IMR-90 (cell line): ENCODE results near the gene EFCAB10. TPM values are rescaled to one million over a fixed set of nuclear protein-coding genes. Genes with fewer than 3 reads are reported as not detected.

Experiments
- ATAC-seq: fragments of 200-7000 bp; cut with Tn5 transposase; 2 replicates; pipeline ENCODE4 v1.9.1; 2020; ENCODE audit warnings: low read depth, mild to moderate bottlenecking, moderate library complexity
- BruUV-seq: library from RNA; stranded (reverse); fragments of 400-500 nt; replicated peaks from 2 replicates; lab custom pipeline; 2021; lab: Mats Ljungman, UMichigan
- CTCF ChIA-PET: fragments of 300-600 bp; formaldehyde crosslinking; extraction: SDS; loops from one replicate; lab custom pipeline; 2021; ENCODE audit warnings: antibody characterized with exemption; lab: Yijun Ruan, JAX
- POLR2A ChIA-PET: fragments of 300-600 bp; sonication (Branson Sonifier 250); formaldehyde crosslinking; loops from one replicate; lab custom pipeline; 2022; ENCODE audit warnings: antibody characterized with exemption; ENCODE audit not compliant: unreplicated experiment; lab: Charles Lee
- DNase-seq: peaks from one replicate; pipeline ENCODE4 v3.0.0; 2013
- H2AFZ ChIP-seq: replicated peaks from 2 replicates; pipeline ENCODE3; 2013; ENCODE audit warnings: low read length, mild to moderate bottlenecking; ENCODE audit not compliant: poor library complexity
- H2AK5ac ChIP-seq: 2 replicates; pipeline ENCODE4 v1.6.1; 2013; ENCODE audit warnings: low read depth, low read length, inconsistent platforms
- H2AK9ac ChIP-seq: replicated peaks from 2 replicates; pipeline ENCODE3; 2013; ENCODE audit warnings: mild to moderate bottlenecking, low read depth, low read length, moderate library complexity; ENCODE audit not compliant: poor library complexity
- H2BK120ac ChIP-seq: 2 replicates; pipeline ENCODE4 v1.6.1; 2013; ENCODE audit warnings: low read depth, low read length, inconsistent platforms
- H2BK15ac ChIP-seq: 3 replicates; pipeline ENCODE4 v1.6.1; 2013; ENCODE audit warnings: low read depth, low read length, inconsistent platforms
- H2BK20ac ChIP-seq: 2 replicates; pipeline ENCODE4 v1.6.1; 2013; ENCODE audit warnings: low read depth, mild to moderate bottlenecking, inconsistent platforms, low read length, moderate library complexity
- H2BK5ac ChIP-seq: 2 replicates; pipeline ENCODE4 v1.6.1; 2013; ENCODE audit warnings: mild to moderate bottlenecking, low read depth, low read length, inconsistent platforms; ENCODE audit not compliant: poor library complexity, severe bottlenecking
- H3K14ac ChIP-seq: replicated peaks from 2 replicates; pipeline ENCODE4 v1.6.1; 2013; ENCODE audit warnings: low read depth, low read length, inconsistent platforms
- H3K18ac ChIP-seq: 2 replicates; pipeline ENCODE4 v1.6.1; 2013; ENCODE audit warnings: low read depth, low read length, control low read depth
- H3K23ac ChIP-seq: 2 replicates; pipeline ENCODE4 v1.6.1; 2013; ENCODE audit warnings: low read depth, low read length, inconsistent platforms
- H3K27ac ChIP-seq: 2 replicates; pipeline ENCODE4 v1.5.1; 2013; ENCODE audit warnings: mild to moderate bottlenecking, control low read depth, low read length; ENCODE audit not compliant: insufficient read depth
- H3K27me3 ChIP-seq: 2 replicates; pipeline ENCODE4 v1.6.1; 2013; ENCODE audit warnings: low read length; ENCODE audit not compliant: control insufficient read depth, insufficient read depth
- H3K36me3 ChIP-seq: 2 replicates; pipeline ENCODE4 v1.6.1; 2013; ENCODE audit warnings: low read length, mixed read lengths; ENCODE audit not compliant: control insufficient read depth, insufficient read depth
- H3K4ac ChIP-seq: 2 replicates; pipeline ENCODE4 v1.6.1; 2013; ENCODE audit warnings: low read depth, low read length, inconsistent platforms
- H3K4me1 ChIP-seq: 2 replicates; pipeline ENCODE4 v1.6.1; 2013; ENCODE audit warnings: low read length, mixed read lengths; ENCODE audit not compliant: control insufficient read depth, insufficient read depth
- H3K4me2 ChIP-seq: 2 replicates; pipeline ENCODE4 v1.6.1; 2013; ENCODE audit warnings: low read depth, mild to moderate bottlenecking, control low read depth, low read length, moderate library complexity
- H3K4me3 ChIP-seq: 2 replicates; pipeline ENCODE4 v1.5.1; 2013; ENCODE audit warnings: low read depth, mild to moderate bottlenecking, control low read depth, low read length, moderate library complexity; ENCODE audit not compliant: insufficient read depth
- H3K56ac ChIP-seq: 2 replicates; pipeline ENCODE4 v1.6.1; 2013; ENCODE audit warnings: low read length, inconsistent platforms; ENCODE audit not compliant: insufficient read depth; ENCODE audit errors: extremely low read depth
- H3K79me1 ChIP-seq, 2 experiments: 2 replicates each; pipeline ENCODE4 v1.6.1; 2013; ENCODE audit warnings: low read length in 2 of 2, inconsistent platforms in 1 of 2, low read depth in 1 of 2
- H3K9ac ChIP-seq: 2 replicates; pipeline ENCODE4 v1.6.1; 2013; ENCODE audit warnings: low read depth, low read length, control low read depth
- H3K9me1 ChIP-seq: 2 replicates; pipeline ENCODE4 v1.6.1; 2013; ENCODE audit warnings: low read length, inconsistent platforms; ENCODE audit not compliant: insufficient read depth
- H3K9me3 ChIP-seq: 2 replicates; pipeline ENCODE4 v1.6.1; 2013; ENCODE audit warnings: low read length; ENCODE audit not compliant: control insufficient read depth, insufficient read depth
- H4K20me1 ChIP-seq: 2 replicates; pipeline ENCODE4 v1.6.1; 2013; ENCODE audit warnings: low read length, inconsistent platforms; ENCODE audit not compliant: insufficient read depth
- H4K5ac ChIP-seq: 2 replicates; pipeline ENCODE4 v1.6.1; 2013; ENCODE audit warnings: mild to moderate bottlenecking, low read depth, low read length, control low read depth
- H4K8ac ChIP-seq, 2 experiments: 2 replicates each; pipeline ENCODE4 v1.6.1; 2013; ENCODE audit warnings: low read depth in 2 of 2, low read length in 2 of 2, control low read depth in 1 of 2, inconsistent platforms in 1 of 2
- H4K91ac ChIP-seq: 2 replicates; pipeline ENCODE4 v1.6.1; 2013; ENCODE audit warnings: low read depth, low read length, inconsistent platforms; ENCODE audit not compliant: insufficient read depth
- BHLHE40 ChIP-seq: fragments of 150-350 bp; IDR thresholded peaks from 2 replicates; pipeline ENCODE4 v1.6.1; 2016; ENCODE audit warnings: mild to moderate bottlenecking, low read depth, low read length
- MAZ ChIP-seq: IDR thresholded peaks from 2 replicates; pipeline ENCODE4 v1.6.1; 2012; ENCODE audit warnings: low read depth, mild to moderate bottlenecking, low read length, improper control_type of control experiment, moderate library complexity, borderline replicate concordance
- MXI1 ChIP-seq: IDR thresholded peaks from 2 replicates; pipeline ENCODE4 v1.6.1; 2012; ENCODE audit warnings: low read depth, mild to moderate bottlenecking, low read length, moderate library complexity, borderline replicate concordance
- NFE2L2 ChIP-seq: fragments of 150-350 bp; IDR thresholded peaks from 2 replicates; pipeline ENCODE4 v1.6.1; 2016; ENCODE audit warnings: low read depth, mild to moderate bottlenecking, low read length
- POLR2A ChIP-seq: IDR thresholded peaks from 2 replicates; pipeline ENCODE4 v1.6.1; 2012; ENCODE audit warnings: mild to moderate bottlenecking, low read depth, low read length
- SMC3 ChIP-seq: fragments of 150-350 bp; IDR thresholded peaks from 2 replicates; pipeline ENCODE4 v1.6.1; 2016; ENCODE audit warnings: low read depth, mild to moderate bottlenecking, antibody characterized with exemption, low read length, moderate library complexity
- WGBS, 2 experiments: methylation state at CpG; one replicate each; pipeline versions ENCODE4 v1.1.5 to v1.1.7; 2013; ENCODE audit warnings: missing lambda C conversion rate in 2 of 2; ENCODE audit not compliant: insufficient read length in 1 of 2; ENCODE audit errors: extremely low coverage in 2 of 2; 5-methylcytosine and 5-hydroxymethylcytosine counted together
- dilution Hi-C: fragments of 300-500 bp; cut with HindIII; formaldehyde crosslinking; loops from one replicate; pipeline ENCODE4 v1.14.3; 2018; ENCODE audit warnings: low sequenced_read_pairs; ENCODE audit not compliant: unreplicated experiment
- in situ Hi-C: fragments of 300-500 bp; cut with MboI; formaldehyde crosslinking; loops from 3 replicates; pipeline ENCODE4 v1.14.3; 2019; ENCODE audit warnings: low sequenced_read_pairs, inconsistent platforms, mixed read lengths
- intact Hi-C: fragments of 100-400 bp; cut with micrococcal nuclease; formaldehyde crosslinking; loops from 2 replicates; pipeline ENCODE4 v1.10.0; 2022
- polyA plus RNA-seq, 3 experiments: library from polyadenylated mRNA; depleted of rRNA; stranded (reverse); fragments of >200 nt; gene quantifications; 2 replicates each; pipeline ENCODE4 v1.2.3, GENCODE V29; 2012; ENCODE audit warnings: low replicate concordance in 1 of 3
- total RNA-seq: library from RNA; depleted of rRNA; stranded (reverse); fragments of >200 nt; gene quantifications from 2 replicates; pipeline ENCODE4 v1.2.3, GENCODE V29; 2012
- TF ChIP-seq, protein P1 (sequence below): fragments of 150-350 bp; IDR thresholded peaks from 2 replicates; pipeline ENCODE4 v1.6.1; 2017; ENCODE audit warnings: mild to moderate bottlenecking, antibody characterized with exemption, low read length, low read depth
- TF ChIP-seq, protein P2 (sequence below): conservative IDR thresholded peaks from 2 replicates; pipeline ENCODE4 v1.5.1; 2012; ENCODE audit warnings: mild to moderate bottlenecking, low read depth, low read length, improper control_type of control experiment
- TF ChIP-seq, protein P3 (sequence below): fragments of 150-350 bp; IDR thresholded peaks from 2 replicates; pipeline ENCODE4 v1.6.1; 2016; ENCODE audit warnings: low read depth, mild to moderate bottlenecking, low read length, moderate library complexity, borderline replicate concordance

EFCAB10 gene
- total and polyA plus RNA-seq, 2 of the 4 experiments (the other 2 are of a cell fraction) = not detected

DNA sequence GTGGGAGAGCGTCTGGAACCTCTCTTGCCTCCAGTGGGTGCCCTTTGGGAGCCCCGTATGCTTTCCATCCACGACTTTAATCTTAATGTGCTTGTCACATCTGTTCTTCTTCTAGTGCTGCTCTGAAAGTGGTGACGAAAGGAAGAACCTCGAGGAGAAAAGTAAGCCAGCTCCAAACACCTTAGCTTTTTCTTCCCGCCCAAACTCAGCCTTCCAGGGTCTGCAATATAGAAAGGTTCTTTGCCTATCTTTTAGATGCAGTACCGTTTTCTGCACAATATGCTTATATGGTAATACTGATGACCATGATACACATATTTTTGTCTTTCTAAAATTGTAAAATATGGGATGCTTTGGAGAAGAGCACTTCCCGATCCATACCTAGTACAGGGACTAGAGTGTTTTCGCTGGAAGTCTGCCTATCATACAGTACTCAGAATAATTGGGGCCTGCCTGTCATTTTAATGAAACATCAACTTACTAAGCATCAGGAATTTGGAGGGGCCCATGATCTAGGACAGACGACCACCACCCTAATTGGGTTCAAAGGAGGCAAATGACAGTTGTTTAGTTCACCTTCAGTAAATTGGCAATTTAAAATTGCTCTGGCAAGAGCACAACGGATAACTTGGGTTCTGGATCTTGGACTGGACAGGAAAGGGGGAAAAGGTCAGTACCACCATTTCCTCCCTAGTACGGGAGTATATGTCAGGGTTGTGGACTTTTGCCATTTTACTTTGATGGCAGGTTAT lies 48.4 kb downstream of the EFCAB10 start:
- no peaks in the 10 kb centered on the region for H3K27me3 ChIP-seq
- peaks cover 13 to 34% of the 10 kb centered on the region in 2 experiments for H3K79me1 ChIP-seq
- BruUV-seq = TSS peak; percentile 57
- ChIA-PET POLR2A (no interaction called here), CTCF (no interaction called here)
- H3K9me1 ChIP-seq = peaks cover 8% of the 10 kb centered on the region
- intact Hi-C loops (no loop called here), in situ Hi-C loops (no loop called here), dilution Hi-C loops (no loop called here)
- H3K4me3 ChIP-seq = peak overlapping the region; percentile 95
- H3K4me1 ChIP-seq = peaks cover 2% of the 10 kb centered on the region; the same call in 1 of the 2 replicates
- H3K9me3 ChIP-seq = no peaks in the 10 kb centered on the region
- peak overlapping the region; percentile 63 for H2AK9ac ChIP-seq
- DNase-seq (no peak), ATAC-seq (no peak)
- peak overlapping the region; percentile 94 for H3K27ac ChIP-seq
- TF ChIP-seq, protein P1, sequence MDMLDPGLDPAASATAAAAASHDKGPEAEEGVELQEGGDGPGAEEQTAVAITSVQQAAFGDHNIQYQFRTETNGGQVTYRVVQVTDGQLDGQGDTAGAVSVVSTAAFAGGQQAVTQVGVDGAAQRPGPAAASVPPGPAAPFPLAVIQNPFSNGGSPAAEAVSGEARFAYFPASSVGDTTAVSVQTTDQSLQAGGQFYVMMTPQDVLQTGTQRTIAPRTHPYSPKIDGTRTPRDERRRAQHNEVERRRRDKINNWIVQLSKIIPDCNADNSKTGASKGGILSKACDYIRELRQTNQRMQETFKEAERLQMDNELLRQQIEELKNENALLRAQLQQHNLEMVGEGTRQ = no peak
- no peak for TF ChIP-seq SMC3
- TF ChIP-seq, protein P2, sequence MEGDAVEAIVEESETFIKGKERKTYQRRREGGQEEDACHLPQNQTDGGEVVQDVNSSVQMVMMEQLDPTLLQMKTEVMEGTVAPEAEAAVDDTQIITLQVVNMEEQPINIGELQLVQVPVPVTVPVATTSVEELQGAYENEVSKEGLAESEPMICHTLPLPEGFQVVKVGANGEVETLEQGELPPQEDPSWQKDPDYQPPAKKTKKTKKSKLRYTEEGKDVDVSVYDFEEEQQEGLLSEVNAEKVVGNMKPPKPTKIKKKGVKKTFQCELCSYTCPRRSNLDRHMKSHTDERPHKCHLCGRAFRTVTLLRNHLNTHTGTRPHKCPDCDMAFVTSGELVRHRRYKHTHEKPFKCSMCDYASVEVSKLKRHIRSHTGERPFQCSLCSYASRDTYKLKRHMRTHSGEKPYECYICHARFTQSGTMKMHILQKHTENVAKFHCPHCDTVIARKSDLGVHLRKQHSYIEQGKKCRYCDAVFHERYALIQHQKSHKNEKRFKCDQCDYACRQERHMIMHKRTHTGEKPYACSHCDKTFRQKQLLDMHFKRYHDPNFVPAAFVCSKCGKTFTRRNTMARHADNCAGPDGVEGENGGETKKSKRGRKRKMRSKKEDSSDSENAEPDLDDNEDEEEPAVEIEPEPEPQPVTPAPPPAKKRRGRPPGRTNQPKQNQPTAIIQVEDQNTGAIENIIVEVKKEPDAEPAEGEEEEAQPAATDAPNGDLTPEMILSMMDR = no peak
- TF ChIP-seq, protein P3, sequence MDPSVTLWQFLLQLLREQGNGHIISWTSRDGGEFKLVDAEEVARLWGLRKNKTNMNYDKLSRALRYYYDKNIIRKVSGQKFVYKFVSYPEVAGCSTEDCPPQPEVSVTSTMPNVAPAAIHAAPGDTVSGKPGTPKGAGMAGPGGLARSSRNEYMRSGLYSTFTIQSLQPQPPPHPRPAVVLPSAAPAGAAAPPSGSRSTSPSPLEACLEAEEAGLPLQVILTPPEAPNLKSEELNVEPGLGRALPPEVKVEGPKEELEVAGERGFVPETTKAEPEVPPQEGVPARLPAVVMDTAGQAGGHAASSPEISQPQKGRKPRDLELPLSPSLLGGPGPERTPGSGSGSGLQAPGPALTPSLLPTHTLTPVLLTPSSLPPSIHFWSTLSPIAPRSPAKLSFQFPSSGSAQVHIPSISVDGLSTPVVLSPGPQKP = no peak
- TF ChIP-seq BHLHE40 = no peak
- TF ChIP-seq MAZ = no peak
- no peak for TF ChIP-seq MXI1
- TF ChIP-seq POLR2A = no peak
- no peak for TF ChIP-seq NFE2L2
- H4K8ac ChIP-seq = peak overlapping the region; percentile 73 to 90; a peak in 3 of 4 replicates
- no peaks in the 10 kb centered on the region for H4K20me1 ChIP-seq
- H4K91ac ChIP-seq = no peak overlapping the region; the same call in 1 of the 2 replicates
- H3K18ac ChIP-seq = no peak overlapping the region
- H2BK15ac ChIP-seq = no peak overlapping the region
- H3K4me2 ChIP-seq = peak overlapping the region; percentile 98
- peak overlapping the region; percentile 96 for H2AFZ ChIP-seq
- H2BK20ac ChIP-seq = no peak overlapping the region
- WGBS, 2 experiments = no CpG with 5 or more reads among the region's 12 CpGs
- H3K23ac ChIP-seq = peak overlapping the region; percentile 87
- H3K56ac ChIP-seq = peak overlapping the region; percentile 77; the same call in 1 of the 2 replicates
- no peak overlapping the region for H2BK120ac ChIP-seq
- H4K5ac ChIP-seq = peak overlapping the region; percentile 96
- H3K14ac ChIP-seq = peak overlapping the region; percentile 90
- peaks cover 7% of the 10 kb centered on the region for H3K36me3 ChIP-seq
- H2AK5ac ChIP-seq = peak overlapping the region; percentile 85
- H3K9ac ChIP-seq = peak overlapping the region; percentile 99
- peak overlapping the region; percentile 85 for H3K4ac ChIP-seq
- peak overlapping the region; percentile 77 for H2BK5ac ChIP-seq
